ENCODE results near the gene DIABLO.
A peak's percentile ranks its signal among the peaks of the same experiment; 100 is the strongest.
"Not testable (repeated sequence)": the region's sequence is repeated elsewhere in the genome, so short reads cannot be mapped to it uniquely, and the experiment has no call there.

DIABLO gene

GRCh38 chr12:122189626-122190475, 36.0 kb downstream of the DIABLO start:
- DNase-seq (ENCODE audit: low read depth): no peak

GRCh38 chr12:122187466-122187865, 38.4 kb downstream of the DIABLO start:
- no peak for DNase-seq (ENCODE audit: low read depth)

GRCh38 chr12:122185494-122186082, 40.3 kb downstream of the DIABLO start:
- DNase-seq (ENCODE audit: low read depth): no peak

- DNase-seq (ENCODE audit: low read depth): no peak
Measured at GRCh38 chr12:122185079-122185478, 40.8 kb downstream of the DIABLO start.

- DNase-seq (ENCODE audit: low read depth): no peak
Measured at GRCh38 chr12:122184517-122184916, 41.3 kb downstream of the DIABLO start.

- no peak for DNase-seq (ENCODE audit: low read depth)
Measured at GRCh38 chr12:122183588-122183940, 42.3 kb downstream of the DIABLO start.

- DNase-seq (ENCODE audit: low read depth): peak; percentile 15
Measured at GRCh38 chr12:122182887-122183587, 42.8 kb downstream of the DIABLO start, which contains the start of gene LRRC43. Gene LRRC43, plus strand, starts transcription at chr12:122183123. Its CDS starts 22 bp downstream, at chr12:122183145.

- not testable (repeated sequence) for DNase-seq (ENCODE audit: low read depth)
Measured at GRCh38 chr12:122176473-122176872, 49.4 kb downstream of the DIABLO start.

GRCh38 chr12:122174155-122174845, 51.6 kb downstream of the DIABLO start, which contains the start of gene IL31:
Gene IL31, minus strand, starts transcription at chr12:122174221. Its CDS starts 49 bp downstream, at chr12:122174172.
- DNase-seq (ENCODE audit: low read depth): peak; percentile 7

GRCh38 chr12:122172262-122172939, 53.5 kb downstream of the DIABLO start:
- no peak for DNase-seq (ENCODE audit: low read depth)

- DNase-seq (ENCODE audit: low read depth): no peak
Measured at GRCh38 chr12:122171399-122171798, 54.5 kb downstream of the DIABLO start.

GRCh38 chr12:122168492-122168891, 57.4 kb downstream of the DIABLO start:
- DNase-seq (ENCODE audit: low read depth): no peak

GRCh38 chr12:122167356-122167925, 58.4 kb downstream of the DIABLO start:
- no peak for DNase-seq (ENCODE audit: low read depth)

- DNase-seq (ENCODE audit: low read depth): peak; percentile 35
Measured at GRCh38 chr12:122166422-122167349, 59.2 kb downstream of the DIABLO start.

- DNase-seq (ENCODE audit: low read depth): no peak
Measured at GRCh38 chr12:122162976-122163375, 62.9 kb downstream of the DIABLO start.

GRCh38 chr12:122161682-122162081, 64.2 kb downstream of the DIABLO start:
- DNase-seq (ENCODE audit: low read depth): no peak

- no peak for DNase-seq (ENCODE audit: low read depth)
Measured at GRCh38 chr12:122160761-122161160, 65.1 kb downstream of the DIABLO start.

- DNase-seq (ENCODE audit: low read depth): no peak
Measured at GRCh38 chr12:122159882-122160281, 66.0 kb downstream of the DIABLO start.

GRCh38 chr12:122158700-122159285, 67.1 kb downstream of the DIABLO start:
- no peak for DNase-seq (ENCODE audit: low read depth)
